RWPE1 (cell line): ENCODE measurements around the gene MORN3.
A peak's percentile ranks its signal among the peaks of the same experiment; 100 is the strongest.
"Not testable (repeated sequence)": the region's sequence is repeated elsewhere in the genome, so short reads cannot be mapped to it uniquely, and the experiment has no call there.

Source experiments
- CTCF ChIA-PET: fragments of 350-600 bp; sonication (Branson Sonifier 250); formaldehyde crosslinking; extraction: SDS; loops from one replicate; lab custom pipeline; 2021; lab: Yijun Ruan, JAX
- POLR2A ChIA-PET: fragments of 400-600 bp; formaldehyde crosslinking; extraction: SDS; loops from one replicate; lab custom pipeline; 2020; ENCODE audit warnings: antibody characterized with exemption; ENCODE audit not compliant: low non-redundant PET; lab: Yijun Ruan, JAX
- DNase-seq: peaks from one replicate; pipeline ENCODE4 v3.0.0; 2012; ENCODE audit warnings: low spot score
- H3K27ac ChIP-seq: fragments of 450-650 bp; 2 replicates; pipeline ENCODE4 v1.5.1; 2017
- CTCF ChIP-seq: fragments of 450-650 bp; conservative IDR thresholded peaks from 2 replicates; pipeline ENCODE4 v1.5.1; 2017; ENCODE audit warnings: low read depth, mild to moderate bottlenecking

MORN3 gene

GRCh38 chr12:121713257-121713777 lies 43.9 kb upstream of the MORN3 start:
- ChIA-PET CTCF (interaction anchor here (0.8 to 1.2 kb wide), 3 partner anchors 9 to 81 kb away, joined by 3 read pairs; no protein-coding TSS in a partner anchor), POLR2A (interaction anchor here (0.5 to 0.6 kb wide), 2 partner anchors 22 to 56 kb away, joined by 4 read pairs; no protein-coding TSS in a partner anchor)
- no peak for DNase-seq
- peak overlapping the region; percentile 88 for H3K27ac ChIP-seq
- TF ChIP-seq CTCF, result no peak

- H3K27ac ChIP-seq, result peak within 1 kb of the TSS; percentile 88
- TF ChIP-seq CTCF, result no peak
- ChIA-PET CTCF (interaction anchor here (0.6 to 1.2 kb wide), 5 partner anchors 8 to 99 kb away, joined by 3 to 4 read pairs (median 3); no protein-coding TSS in a partner anchor), POLR2A (interaction anchor here (0.5 to 0.6 kb wide), 3 partner anchors 23 to 185 kb away, joined by 4 to 5 read pairs (median 4); no protein-coding TSS in a partner anchor)
- DNase-seq, result peak; percentile 81
Measured at GRCh38 chr12:121712461-121713256, 43.2 kb upstream of the MORN3 start, which contains the start of gene TMEM120B. Gene TMEM120B, plus strand, starts transcription at chr12:121712752. Its CDS starts 144 bp downstream, at chr12:121712896.

GRCh38 chr12:121712190-121712460 lies 42.7 kb upstream of the MORN3 start:
- POLR2A ChIA-PET, result interaction anchor here (0.5 kb wide), 1 partner anchor 186 kb away, joined by 5 read pairs; no protein-coding TSS in a partner anchor
- no peak for TF ChIP-seq CTCF
- H3K27ac ChIP-seq, result peak overlapping the region; percentile 88
- CTCF ChIA-PET, result interaction anchor here (0.9 to 1.2 kb wide), 2 partner anchors 82 to 100 kb away, joined by 3 to 4 read pairs; no protein-coding TSS in a partner anchor
- no peak for DNase-seq

- DNase-seq, result no peak
- CTCF ChIA-PET, result interaction anchor here (0.5 to 1.2 kb wide), 3 partner anchors 83 to 210 kb away, joined by 3 to 4 read pairs (median 3); no protein-coding TSS in a partner anchor
- POLR2A ChIA-PET, result interaction anchor here (0.5 to 0.6 kb wide), 2 partner anchors 22 to 187 kb away, joined by 4 to 5 read pairs; no protein-coding TSS in a partner anchor
- no peak for TF ChIP-seq CTCF
- H3K27ac ChIP-seq, result peak overlapping the region; percentile 88
Measured at GRCh38 chr12:121711361-121712189, 42.1 kb upstream of the MORN3 start.

- no peak for TF ChIP-seq CTCF
- H3K27ac ChIP-seq, result peak overlapping the region; percentile 41; the same call in 1 of the 2 replicates
- ChIA-PET CTCF (interaction anchor here (0.6 to 1.0 kb wide), 2 partner anchors 86 to 132 kb away, joined by 3 to 4 read pairs; no protein-coding TSS in a partner anchor), POLR2A (no interaction called here)
- no peak for DNase-seq
Measured at GRCh38 chr12:121709478-121709961, 40.1 kb upstream of the MORN3 start.

- 0 out of 2 replicates have a peak overlapping the region, but pooled peaks have one; percentile 10 for H3K27ac ChIP-seq
- POLR2A ChIA-PET, DNase-seq: not testable (repeated sequence)
- CTCF ChIA-PET, result interaction anchor here (0.6 to 1.0 kb wide), 2 partner anchors 86 to 133 kb away, joined by 3 to 4 read pairs; no protein-coding TSS in a partner anchor
Measured at GRCh38 chr12:121709064-121709424, 39.6 kb upstream of the MORN3 start.
